HG03095 (cell line): ENCODE results near the gene PDCD2.
"Not testable (repeated sequence)": the region's sequence is repeated elsewhere in the genome, so short reads cannot be mapped to it uniquely, and the experiment has no call there.

Experiments
- ATAC-seq: cut with Tn5 transposase; IDR thresholded peaks from one replicate; pipeline ENCODE4 v1.9.1; 2021; ENCODE audit warnings: moderate library complexity; ENCODE audit not compliant: unreplicated experiment

Gene PDCD2

DNA sequence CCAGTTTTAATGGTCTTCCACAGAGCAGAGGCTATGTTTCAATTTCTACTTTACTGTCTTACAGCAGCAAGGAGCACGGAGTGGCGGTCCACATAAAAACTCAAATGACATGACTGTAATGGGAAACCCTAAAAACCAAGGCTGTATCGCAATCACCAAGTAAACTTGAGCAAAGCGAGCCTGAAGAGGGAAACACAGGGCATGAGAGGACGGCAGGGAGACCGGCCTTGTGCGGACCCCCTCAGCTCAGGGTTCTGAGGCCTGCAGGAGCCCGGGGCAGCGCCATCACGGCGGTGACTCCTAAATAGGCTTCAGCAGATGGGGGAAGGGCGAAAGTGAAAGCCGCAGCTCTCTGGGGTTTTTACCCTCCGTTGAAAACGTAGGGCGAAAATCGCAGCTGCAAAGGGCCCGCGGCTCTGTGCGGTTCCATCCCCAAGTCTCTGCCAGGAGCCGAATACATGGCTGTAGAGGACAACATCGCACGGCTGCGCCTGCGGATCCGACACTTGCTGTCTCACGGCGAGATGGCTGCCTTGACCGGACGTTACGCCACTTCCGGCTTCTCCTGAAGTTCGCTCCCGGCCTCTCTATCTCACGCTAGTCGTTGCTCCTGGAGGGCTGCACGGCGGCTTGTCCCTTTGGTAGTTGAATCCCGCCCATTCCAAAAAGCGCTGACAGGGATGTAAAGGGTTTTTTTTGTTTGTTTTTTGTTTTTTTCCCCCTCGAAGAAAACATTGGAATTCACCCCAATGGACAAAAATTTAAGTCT lies 31.5 kb downstream of the PDCD2 start, which contains the start of gene PSMB1:
PSMB1 (minus strand) TSS at position 543 of the 769 bp plus-strand sequence; CDS start at position 478, 65 bp downstream.
- peak; percentile 62 for ATAC-seq

DNA sequence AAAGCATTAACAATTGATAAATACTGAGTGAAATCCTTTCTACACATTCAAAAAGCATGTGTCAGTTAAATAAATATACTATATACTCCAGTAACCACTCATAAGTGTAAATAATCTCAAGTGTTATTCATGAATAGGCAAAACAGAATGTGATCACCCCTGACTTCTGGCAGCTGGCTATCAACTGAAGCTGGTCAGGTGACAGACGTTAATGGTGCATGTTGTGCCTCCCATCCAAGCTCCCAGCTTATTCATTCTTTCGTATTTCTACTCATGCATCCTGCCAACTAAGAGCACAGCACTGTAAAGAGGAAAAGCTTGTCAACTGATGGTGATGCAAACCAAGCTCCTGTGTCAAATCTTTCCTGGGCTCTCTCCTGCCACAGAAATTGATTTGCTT lies 39.0 kb downstream of the PDCD2 start:
- no peak for ATAC-seq

DNA sequence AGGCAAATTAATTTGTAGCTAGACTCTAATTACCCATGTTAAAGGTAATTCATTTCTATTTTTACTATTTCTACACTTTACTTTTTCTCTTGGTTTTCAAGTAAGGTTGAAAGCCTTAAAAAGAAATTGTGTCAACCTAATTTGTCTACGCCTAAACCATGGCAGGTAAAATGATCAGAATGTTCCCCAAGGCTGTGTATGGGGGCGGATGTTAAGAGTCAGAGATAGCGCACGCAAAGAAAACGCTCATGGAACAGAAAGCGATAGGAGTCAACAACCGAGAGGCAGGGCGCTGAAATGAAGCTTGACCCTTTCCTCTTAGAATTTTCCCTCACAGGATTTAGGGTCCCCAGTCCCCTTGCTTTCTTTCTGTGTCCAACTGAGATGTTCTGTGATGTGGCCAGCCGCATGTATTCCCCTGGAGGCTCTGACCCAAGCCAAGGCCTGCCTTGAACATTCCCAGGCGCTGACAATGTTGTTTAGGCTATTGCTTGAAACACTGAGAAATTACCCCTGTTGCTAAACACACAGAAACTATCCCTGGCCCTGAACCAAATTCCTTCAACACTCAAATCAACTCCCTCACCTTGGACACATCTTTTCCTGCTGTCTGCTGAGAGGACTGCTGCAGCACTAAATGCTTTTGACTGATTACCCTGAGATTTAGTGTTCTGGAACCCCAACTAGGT lies 42.3 kb downstream of the PDCD2 start:
- ATAC-seq = no peak

DNA sequence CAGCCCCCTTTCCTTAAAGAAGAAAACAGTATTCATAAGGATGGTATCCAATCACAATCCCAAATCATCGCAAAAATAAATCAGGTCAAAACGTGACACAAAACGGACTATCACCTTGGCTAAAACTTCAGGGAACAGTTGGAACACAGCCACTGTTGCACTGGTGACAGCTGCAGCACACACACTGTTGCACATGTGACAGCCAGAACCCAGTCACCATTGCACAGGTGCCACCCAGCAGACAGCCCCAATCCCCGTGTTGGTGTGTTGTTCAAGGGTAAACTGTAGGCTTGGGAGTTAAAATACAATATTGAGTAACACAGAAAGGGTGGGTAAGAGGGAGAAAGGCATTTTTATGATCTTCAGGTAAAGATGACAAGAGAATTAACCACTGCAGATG lies 47.1 kb downstream of the PDCD2 start:
- ATAC-seq = no peak

DNA sequence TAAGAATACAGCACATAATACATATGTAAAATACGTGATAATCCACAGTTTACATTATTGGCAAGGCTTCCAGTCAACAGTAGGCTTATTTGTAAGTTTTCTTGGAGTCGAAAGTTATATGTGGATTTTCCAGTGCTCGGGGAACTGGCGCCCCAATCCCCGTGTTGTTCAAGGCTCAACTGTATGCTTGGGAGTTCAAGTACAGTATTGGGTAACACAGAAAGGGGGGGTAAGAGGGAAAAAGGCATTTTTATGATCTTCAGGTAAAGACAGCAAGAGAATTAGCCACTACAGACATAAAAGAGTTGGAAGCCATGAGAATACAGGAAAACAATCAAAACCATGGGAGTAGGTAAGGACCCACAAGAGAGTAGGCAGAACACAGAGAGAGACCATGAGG lies 47.8 kb downstream of the PDCD2 start:
- ATAC-seq = no peak

DNA sequence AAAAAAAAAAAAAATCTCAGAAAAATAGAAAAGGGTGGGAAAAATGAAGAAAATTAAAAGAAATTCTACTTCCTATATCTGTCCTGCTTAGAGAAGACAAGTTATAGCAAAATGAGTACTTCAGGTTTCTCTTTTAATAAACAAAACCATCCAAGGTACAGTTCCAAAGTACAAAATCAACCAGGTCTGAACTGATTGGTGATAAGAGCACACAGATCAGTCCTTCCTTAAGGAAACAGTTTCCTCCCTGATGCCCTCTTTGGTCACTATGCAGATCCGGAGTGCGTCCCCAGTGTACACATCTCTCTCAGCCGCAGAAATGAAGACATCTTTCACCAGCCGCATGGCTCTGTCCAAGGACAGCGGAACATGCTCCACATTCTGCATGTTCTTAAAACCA lies 49.4 kb downstream of the PDCD2 start:
- no peak for ATAC-seq

DNA sequence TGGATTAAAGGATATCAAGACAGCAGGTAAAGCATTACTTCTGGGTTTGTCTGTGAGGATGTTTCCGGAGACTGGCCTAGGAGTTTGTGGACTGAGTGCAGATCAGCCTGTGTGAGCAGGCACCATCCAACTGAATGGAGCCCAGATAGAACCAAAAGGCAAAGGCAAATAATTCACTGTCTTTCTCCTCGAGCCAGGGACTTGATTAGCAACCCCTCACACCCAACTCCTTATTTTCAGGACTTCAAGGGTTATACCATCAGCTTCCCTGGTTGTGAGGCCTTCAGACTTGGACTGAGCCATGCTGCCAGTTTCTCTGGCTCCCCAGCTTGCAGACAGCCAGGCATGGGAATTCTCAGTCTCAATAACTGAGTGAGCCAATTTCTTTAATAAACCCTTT lies 50.6 kb downstream of the PDCD2 start:
- no peak for ATAC-seq

DNA sequence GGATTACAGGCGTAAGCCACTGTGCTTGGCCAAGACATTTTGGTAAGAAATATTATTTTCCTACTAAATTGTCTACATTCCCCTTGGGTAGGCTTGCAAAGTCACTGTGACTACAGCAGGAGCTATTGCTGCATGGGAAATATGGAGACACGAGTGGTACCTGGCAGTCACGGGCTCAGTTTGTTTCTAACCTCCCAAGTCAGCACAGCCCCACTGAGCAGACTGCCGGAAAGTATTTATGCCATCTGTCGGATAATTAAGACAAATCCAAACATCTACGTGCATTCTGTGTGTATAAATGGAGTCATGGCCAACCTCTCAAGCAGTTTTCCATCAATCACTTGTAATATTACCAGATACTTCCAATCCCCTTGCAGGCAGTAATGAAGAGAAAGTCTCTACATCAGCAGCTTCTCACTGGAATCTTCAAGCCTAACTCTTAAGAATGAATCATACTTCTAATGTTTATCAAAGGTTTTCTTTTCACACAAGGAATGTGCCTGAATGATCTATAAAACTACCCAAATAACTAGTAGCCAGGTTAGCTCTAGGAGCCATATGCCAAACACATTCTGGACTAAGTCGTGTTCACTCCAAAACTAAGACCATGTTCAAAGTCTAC lies 51.5 kb downstream of the PDCD2 start:
- no peak for ATAC-seq

DNA sequence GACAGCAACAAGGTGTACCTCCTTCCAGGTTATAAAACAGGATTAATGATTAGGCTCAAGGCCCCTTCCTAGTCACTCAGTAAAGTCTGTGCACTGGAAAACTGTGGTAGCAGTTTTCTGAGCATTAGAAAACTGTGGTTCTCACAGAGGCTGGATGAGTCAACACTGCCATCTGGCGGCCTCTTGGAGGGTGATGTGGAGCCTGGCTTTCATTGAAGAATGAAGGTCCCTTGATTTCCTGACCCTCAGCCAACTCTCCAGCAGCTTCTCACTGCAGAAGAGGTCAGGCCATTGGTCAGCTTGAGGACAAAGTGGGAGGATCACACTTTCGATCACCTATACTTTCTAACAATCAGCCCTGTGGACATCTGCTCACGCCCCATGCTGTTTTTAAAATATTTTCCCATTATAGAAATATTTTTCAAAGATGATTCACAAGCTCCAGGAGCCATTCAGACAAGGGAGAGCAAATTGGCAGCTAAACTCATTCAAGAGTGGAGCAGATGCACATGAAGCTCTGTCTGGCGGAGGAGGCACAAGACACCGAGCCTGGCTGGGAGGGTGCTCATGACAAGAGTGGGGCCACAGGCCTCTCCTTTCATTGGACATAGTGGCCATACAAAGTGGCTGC lies 54.5 kb downstream of the PDCD2 start:
- ATAC-seq = no peak

DNA sequence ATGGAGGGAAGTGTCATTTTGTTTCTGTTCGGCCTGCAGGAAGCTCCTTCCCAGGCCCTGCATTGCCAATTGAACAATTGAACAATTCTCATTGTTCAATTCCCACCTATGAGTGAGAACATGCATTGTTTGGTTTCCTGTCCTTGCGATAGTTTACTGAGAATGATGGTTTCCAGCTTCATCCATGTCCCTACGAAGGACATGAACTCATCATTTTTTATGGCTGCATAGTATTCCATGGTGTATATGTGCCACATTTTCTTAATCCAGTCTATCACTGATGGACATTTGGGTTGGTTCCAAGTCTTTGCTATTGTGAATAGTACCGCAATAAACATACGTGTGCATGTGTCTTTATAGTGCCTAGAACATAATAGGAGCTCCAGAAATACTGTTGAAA lies 56.4 kb downstream of the PDCD2 start:
- not testable (repeated sequence) for ATAC-seq

DNA sequence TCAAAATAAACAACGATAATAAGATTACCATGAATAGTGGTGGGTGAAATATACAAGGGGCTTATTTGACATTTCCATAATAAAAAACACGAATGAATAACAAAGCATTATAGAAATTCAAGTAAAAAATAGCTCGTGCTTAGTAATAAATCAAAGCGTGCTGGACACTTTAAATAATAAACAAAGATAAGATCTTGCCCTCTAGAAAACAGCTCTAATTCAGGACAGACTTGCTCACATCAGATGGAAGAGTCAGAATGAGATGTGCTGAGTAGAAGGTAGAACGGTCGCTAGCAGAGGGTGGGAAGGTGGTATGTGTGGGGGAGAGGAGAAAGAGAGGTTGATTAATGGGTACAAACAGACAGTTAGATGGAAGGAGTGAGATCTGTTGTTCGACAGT lies 58.6 kb downstream of the PDCD2 start:
- no peak for ATAC-seq
